ENCODE results near the gene CHMP4A.

CHMP4A gene

DNA sequence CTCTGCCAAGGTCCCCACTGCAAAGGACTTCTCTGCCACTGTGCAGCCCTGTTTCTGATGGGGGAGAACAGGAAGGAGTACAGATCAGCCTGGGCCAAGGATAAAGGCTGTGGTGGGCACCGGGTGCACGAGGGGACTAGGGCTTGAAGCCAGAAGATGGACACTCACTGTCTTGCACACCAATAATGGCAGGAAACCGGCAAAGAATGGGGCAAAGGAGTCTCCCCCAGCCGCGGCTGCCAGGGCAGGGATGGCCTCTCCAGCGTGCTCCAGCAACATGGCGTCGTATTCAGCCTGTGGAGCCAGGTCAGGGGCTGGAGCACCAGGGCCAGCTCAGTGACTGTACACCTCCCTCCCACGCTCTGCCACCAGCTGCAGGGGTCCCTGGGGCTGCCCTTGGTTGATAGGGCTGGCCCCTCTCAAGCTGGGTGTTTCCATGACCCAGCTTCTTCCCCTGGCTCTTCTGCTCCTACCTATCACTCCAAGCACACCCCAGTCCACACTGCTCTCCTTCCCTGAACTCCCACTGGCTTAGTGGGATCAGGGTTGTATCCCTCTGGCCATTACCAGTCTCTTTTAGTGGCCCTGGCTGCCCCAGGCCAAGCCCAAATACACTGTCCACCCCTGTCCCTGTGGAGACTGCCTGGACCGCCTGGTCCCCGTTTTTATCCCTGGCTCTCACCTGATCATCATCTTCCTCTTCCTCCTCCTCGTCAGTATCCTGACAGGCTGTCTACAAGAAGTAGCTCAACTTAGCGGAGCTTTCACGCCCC lies 31.0 kb downstream of the CHMP4A start:
- no peak for FAIRE-seq

DNA sequence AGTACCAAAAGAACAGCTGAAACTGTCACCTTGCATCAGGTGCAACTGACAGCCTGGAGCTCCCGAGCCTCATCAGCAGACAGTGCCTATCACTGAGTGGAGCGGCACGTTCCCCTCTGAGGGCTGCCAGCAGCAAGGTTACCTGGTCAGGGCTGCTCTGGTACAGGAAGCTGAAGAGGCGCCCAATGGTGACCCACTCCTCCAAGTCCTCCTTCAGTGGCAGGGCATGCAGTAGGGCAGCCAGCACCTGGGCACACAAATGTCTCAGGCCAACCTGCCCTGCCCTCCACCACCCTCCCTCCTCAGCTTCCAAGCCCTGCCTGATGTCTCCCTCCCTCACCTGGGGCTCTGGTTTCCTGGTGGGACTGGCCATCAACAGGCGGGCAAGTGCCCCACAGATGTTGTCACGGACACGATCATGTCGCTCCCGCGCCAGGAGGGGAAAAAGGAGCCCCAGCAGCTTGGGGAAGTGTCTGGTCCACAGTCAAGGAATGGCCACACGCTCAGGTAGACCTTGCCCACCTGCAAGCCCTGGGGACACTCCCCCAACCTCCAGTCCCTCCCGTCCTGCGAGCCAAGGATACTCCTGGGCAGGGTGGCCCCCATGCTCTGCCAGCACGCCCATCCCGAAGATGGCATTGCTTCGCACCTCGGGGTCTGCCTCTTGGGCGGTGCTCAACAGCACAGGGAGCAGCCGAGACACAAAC lies 31.8 kb downstream of the CHMP4A start:
- FAIRE-seq = no peak
- no peak for DNase-seq (ENCODE audit: insufficient read length, low spot score)

More for the DNA sequence above, 31.0 kb downstream of the CHMP4A start:
- no peak for DNase-seq (ENCODE audit: insufficient read length, low spot score)

- DNase-seq (ENCODE audit: insufficient read length, low spot score) = no peak
- no peak for FAIRE-seq
Measured at GRCh38 chr14:24179961-24180796, 33.1 kb downstream of the CHMP4A start.

DNA sequence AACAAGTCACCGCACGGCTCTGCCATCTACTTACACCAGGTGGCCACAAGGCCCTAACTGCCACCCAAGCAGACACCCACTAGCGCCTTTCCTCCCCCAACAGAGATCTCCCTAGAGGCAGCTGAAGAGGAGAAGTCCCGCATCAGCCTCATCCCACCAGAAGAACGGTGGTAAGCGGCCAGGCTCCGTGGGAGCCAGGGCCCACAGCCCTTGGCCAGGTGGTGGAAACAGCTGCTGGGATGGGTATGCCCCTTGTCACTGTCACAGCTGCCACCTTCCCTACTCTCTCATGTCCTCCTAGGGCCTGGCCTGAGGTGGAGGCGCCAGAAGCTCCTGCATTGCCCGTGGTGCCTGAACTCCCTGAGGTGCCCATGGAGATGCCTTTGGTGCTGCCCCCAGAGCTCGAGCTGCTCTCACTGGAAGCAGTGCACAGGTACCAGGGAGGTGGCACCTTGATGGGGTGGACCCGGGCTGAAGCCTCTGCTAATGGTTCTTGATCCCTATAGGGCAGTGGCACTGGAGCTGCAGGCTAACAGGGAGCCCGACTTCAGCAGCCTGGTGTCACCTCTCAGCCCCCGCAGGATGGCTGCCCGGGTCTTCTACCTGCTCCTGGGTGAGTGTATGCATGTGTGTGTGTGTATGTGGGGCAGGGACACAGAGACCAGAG lies 33.9 kb downstream of the CHMP4A start:
- DNase-seq (ENCODE audit: insufficient read length, low spot score) (no peak), FAIRE-seq (no peak)

- DNase-seq (ENCODE audit: insufficient read length, low spot score) (no peak), FAIRE-seq (no peak)
Measured at GRCh38 chr14:24178399-24179178, 34.7 kb downstream of the CHMP4A start.

DNA sequence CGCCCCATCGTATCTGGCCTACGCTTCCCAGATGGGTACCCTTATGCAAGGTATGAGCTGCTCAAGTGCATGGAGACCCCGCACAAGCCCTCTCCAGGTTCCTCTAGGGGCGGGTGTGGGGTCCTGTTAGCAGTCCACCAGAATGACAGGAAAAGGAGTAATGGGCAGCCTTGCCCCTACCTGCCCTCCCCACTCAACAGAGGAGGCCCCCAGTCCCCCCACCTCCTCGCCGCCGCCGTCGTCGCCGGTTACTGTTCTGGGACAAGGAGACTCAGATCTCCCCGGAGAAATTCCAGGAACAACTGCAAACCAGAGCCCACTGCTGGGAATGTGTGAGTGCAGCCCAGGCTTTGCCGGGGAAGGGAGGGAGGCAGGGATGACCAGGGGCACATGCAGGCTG lies 35.4 kb downstream of the CHMP4A start:
- no peak for DNase-seq (ENCODE audit: insufficient read length, low spot score)
- FAIRE-seq = no peak

GRCh38 chr14:24177041-24177825 lies 36.1 kb downstream of the CHMP4A start:
- no peak for FAIRE-seq
- no peak for DNase-seq (ENCODE audit: insufficient read length, low spot score)

DNA sequence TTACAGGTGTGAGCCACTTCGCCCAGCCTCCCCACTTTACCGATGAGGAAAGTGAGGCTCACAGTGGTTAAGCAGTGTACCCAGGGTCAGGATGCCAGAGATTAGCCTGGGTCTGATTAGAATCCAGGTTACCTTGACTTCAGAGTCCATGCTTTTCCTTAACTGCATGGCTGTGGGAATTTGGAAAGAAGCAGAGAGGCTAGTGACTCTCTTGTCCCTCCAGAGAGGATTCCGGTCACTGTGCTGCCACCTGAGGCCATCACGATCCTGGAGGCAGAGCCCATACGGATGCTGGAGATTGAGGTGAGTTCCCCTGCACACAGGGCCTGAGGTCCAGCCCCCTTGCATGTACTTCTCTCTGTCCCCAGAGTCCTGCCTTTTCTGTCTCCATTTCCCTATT lies 36.7 kb downstream of the CHMP4A start:
- FAIRE-seq = no peak
- no peak for DNase-seq (ENCODE audit: insufficient read length, low spot score)

GRCh38 chr14:24172871-24173281 lies 40.4 kb downstream of the CHMP4A start:
- FAIRE-seq = no peak
- DNase-seq (ENCODE audit: insufficient read length, low spot score) = no peak

GRCh38 chr14:24172261-24172860 lies 40.9 kb downstream of the CHMP4A start:
- DNase-seq (ENCODE audit: insufficient read length, low spot score) = no peak
- FAIRE-seq = no peak

DNA sequence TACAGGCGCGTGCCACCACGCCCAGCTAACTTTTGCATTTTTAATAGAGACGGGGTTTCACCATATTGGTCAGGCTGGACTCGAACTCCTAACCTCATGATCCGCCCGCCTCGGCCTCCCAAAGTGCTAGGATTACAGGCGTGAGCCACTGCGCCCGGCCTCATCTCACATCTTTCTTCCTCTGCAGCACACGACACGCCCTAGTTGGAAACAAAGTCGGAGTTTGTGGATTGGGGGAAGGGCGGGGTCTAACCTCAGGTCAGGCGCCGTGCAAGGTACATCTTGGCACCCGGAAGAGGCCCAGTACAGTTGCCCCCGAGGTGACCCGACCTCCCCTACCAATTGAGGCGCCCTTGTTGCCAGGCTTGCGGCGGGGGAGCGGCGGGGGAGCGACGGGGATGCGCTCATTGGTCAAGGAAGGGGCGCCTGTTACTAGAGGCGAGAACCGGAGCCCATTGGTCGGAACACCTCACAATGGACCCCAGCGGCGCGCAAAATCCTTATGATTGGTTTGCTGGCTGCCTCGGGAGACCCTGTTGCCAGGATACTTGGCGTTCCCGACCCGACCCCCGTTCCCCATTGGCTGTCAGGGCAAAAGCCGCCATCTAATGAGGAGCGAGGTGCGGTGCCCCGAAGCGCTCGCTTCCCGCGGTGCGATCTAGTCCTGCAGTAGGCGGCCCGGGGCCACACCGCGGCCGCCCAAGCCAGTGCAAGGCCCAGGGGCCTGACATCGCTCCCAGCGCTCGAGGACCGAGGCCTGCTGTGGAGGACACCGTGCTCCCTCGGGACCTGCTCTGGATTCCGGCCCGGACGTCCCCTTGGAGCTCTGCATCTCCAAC lies 41.6 kb downstream of the CHMP4A start, which contains the start of gene REC8:
TSS of gene REC8 (plus strand) at position 659 of the 839 bp plus-strand sequence. CDS start 473 bp downstream, outside the sequence.
- peak; percentile 79 for FAIRE-seq
- peak; percentile 85 for DNase-seq (ENCODE audit: insufficient read length, low spot score)

DNA sequence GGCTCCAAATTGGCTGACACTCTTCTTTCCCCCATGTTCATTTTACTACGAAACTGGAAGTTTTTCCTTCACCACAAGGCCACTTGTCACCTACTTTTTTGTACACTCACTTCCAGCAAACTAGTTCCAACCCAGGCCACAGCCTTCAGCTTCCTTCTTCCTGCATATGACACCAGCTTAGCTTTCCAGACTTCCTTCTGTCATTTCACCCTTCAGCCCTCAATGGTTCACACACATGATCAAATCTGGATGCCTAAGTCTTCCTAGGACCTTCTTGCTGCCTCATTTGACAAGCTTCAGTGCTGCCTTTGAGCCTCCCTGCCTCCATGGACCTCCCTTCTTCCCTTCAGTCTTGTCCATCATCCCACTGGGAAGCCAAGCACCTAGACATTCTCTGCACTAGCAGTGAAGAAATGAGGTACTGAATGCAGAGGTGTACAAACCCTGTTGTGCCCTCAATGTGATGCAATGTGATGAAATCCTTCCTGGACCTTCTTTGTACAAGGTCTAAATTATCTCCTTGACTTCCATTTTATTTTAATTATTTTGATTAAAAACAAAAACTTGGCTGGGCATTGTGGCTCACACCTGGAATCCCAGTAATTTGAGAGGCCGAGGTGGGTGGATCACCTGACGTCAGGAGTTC lies 45.7 kb downstream of the CHMP4A start:
- no peak for FAIRE-seq

DNA sequence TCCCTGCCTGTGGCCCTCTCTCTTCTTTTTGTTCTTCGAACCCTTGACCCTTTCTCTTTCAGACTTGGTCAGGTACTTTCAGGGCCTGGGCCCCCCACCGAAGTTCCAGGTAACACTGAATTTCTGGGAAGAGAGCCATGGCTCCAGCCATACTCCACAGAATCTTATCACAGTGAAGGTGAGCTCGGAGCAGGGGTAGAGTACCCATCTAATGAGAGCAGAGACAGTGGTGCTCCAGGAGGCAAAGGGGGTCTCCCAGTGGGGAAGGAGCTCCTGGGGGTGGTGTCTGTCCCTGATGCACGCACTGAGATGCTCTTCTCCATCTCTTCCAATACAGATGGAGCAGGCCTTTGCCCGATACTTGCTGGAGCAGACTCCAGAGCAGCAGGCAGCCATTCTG lies 47.5 kb downstream of the CHMP4A start:
- DNase-seq (ENCODE audit: insufficient read length, low spot score) (no peak), FAIRE-seq (no peak)

More for the DNA sequence above, 45.7 kb downstream of the CHMP4A start:
- DNase-seq (ENCODE audit: insufficient read length, low spot score) = no peak

DNA sequence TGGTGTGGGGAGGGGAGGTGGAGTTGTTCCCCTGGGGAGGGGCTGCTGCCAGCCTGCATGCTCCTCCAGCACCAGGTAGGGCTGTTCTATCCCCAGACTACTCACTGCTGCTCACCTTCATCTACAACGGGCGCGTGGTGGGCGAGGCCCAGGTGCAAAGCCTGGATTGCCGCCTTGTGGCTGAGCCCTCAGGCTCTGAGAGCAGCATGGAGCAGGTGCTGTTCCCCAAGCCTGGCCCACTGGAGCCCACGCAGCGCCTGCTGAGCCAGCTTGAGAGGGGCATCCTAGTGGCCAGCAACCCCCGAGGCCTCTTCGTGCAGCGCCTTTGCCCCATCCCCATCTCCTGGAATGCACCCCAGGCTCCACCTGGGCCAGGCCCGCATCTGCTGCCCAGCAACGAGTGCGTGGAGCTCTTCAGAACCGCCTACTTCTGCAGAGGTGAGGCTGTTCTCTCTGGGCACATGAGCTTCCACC lies 48.7 kb downstream of the CHMP4A start:
- DNase-seq (ENCODE audit: insufficient read length, low spot score) (no peak), FAIRE-seq (no peak)

GRCh38 chr14:24162093-24162492 lies 51.2 kb downstream of the CHMP4A start:
- no peak for DNase-seq (ENCODE audit: insufficient read length, low spot score)
- FAIRE-seq = no peak

DNA sequence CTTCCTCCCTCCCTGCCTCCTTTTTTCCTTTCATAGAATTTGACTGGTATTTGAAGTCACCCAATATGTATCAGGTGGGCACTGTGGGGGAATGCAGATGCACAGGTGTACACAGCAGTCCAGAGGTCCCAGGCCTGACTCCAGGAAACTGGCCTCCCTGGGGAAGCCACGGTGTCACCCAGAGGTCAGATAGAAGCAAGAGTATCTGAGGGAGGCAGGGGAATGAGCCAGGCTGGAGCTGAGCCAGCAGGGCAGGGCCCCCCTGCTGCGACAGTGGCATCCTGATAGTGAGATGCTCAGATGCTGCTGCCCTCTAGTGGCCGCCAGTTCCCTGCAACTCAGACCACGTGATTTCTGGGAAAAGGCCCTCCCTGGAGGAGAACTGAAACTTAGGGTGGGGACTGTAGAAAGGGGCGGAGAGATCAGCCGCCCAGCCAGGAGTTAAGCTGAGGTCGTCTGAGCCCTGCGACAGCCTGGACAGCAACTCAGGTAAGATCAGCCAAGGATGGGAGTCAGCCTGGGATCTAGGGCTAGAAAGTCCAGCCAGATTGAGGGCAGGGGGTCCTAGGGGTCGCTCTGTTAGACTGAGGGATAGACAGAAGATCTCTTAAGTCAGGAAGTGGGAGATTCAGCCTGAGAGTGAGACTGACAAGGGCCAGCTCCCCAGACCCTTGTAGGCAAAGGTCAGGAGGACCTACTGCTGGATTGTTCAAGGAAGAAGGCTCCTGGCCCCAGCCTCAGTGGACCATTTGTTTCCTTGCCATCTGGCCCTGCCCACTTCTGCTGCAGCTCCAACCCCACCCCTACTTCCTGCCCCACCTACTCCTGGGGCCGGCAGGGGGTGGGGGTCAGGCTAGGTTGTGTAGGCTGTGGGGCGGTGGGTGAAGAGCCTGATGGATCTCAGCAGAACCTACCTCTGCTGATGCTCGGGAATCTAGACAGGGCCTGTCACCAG lies 52.2 kb downstream of the CHMP4A start, which contains the start of gene IRF9:
TSS of gene IRF9 (plus strand) at position 416 of the 955 bp plus-strand sequence. CDS start 880 bp downstream, outside the sequence.
- DNase-seq (ENCODE audit: insufficient read length, low spot score) = peak; percentile 83
- FAIRE-seq = peak; percentile 99
